Inflammatory macrophage (primary cell): Measurements from ENCODE around the gene TBC1D17.

Source experiments
- DNase-seq, 2 donors: peaks; one replicate each; pipeline ENCODE4 v3.0.0-alpha.2; 2020 to 2022
- total RNA-seq, 18 experiments: gene quantifications; one replicate each; lab custom pipeline; 2026; ENCODE audit warnings: mixed read lengths in 6 of 18, inconsistent platforms in 2 of 18; lab: John Stamatoyannopoulos, UW

TBC1D17 gene
- total RNA-seq = 3.4 to 16.9 (median 10.9) reads per million in 18 experiments

GRCh38 chr19:49877020-49877878, at the start of gene TBC1D17, which contains the start of gene AKT1S1:
Gene TBC1D17 (plus strand): TSS chr19:49877702. CDS start chr19:49877724, 22 bp downstream.
Gene AKT1S1 (minus strand): TSS chr19:49877355. CDS start chr19:49873295, 4,060 bp downstream.
- DNase-seq = peak; percentile 100

- DNase-seq = no peak
These were observed 48.3 kb upstream of the TBC1D17 start for GRCh38 chr19:49829200-49829599.

- no peak for DNase-seq
These were observed 47.8 kb upstream of the TBC1D17 start for GRCh38 chr19:49829721-49830120.

DNA sequence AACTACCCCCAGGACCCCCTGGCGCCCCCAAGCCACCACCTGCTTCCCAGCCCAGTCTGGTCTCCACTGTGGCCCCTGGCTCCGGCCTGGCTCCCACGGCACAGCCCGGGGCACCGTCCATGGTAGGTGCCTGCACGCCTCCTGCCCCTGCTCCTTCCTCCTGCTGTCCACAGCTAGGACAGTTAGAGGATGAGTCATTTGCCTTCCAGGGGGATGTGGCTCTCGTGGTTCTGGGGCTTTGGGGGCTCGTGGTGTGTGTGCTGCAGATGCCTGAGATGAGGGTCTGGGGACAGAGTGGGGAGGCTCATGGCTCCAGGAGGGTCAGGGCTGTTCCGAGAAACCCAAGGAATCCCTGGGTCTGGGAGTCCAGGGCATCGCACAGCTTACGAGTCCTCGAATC, 46.7 kb upstream of the TBC1D17 start:
- no peak for DNase-seq

DNA sequence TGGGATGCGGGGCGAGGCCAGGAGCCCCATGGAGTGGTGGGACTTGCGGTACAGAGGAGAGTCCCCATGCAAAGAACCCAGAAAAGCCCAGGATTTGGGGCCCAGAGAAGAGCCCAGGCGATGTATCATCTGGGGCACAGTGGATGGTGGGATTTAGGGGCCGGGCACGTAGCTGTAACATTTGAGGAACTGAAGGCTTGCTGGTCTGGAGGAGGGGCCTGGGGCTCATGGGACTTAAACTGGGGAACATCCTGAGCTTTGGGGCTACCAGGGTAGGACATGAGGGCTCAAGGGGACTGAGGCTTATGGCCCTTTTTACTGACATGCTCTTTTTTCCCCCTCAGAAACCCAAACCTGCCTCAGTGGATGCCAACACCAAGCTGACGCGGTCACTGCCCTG, 45.9 kb upstream of the TBC1D17 start:
- DNase-seq = no peak

- DNase-seq = peak in 1 of 2 donors; percentile 20
These were observed 44.9 kb upstream of the TBC1D17 start for GRCh38 chr19:49832556-49832955.

DNA sequence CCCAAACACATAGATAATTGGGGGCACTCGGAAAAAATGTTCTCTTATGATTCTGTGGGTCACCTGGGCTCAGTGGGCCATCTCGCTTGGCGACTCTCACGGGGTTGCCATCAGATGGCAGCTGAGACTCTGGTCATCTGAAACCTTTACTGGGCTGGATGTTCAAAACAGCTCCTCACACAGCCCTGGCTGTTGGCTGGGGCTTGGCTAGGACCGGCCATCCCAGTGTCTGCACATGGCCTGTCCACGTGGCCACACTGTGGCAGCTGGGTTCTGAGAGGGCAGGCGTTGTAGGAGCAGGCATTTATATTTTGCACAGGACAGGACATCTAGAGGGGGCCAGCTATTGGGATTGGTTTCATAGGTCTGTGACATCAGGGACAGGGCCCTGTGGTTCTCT, 43.9 kb upstream of the TBC1D17 start:
- DNase-seq = no peak

- DNase-seq = no peak
These were observed 41.9 kb upstream of the TBC1D17 start for GRCh38 chr19:49835562-49835961.

DNA sequence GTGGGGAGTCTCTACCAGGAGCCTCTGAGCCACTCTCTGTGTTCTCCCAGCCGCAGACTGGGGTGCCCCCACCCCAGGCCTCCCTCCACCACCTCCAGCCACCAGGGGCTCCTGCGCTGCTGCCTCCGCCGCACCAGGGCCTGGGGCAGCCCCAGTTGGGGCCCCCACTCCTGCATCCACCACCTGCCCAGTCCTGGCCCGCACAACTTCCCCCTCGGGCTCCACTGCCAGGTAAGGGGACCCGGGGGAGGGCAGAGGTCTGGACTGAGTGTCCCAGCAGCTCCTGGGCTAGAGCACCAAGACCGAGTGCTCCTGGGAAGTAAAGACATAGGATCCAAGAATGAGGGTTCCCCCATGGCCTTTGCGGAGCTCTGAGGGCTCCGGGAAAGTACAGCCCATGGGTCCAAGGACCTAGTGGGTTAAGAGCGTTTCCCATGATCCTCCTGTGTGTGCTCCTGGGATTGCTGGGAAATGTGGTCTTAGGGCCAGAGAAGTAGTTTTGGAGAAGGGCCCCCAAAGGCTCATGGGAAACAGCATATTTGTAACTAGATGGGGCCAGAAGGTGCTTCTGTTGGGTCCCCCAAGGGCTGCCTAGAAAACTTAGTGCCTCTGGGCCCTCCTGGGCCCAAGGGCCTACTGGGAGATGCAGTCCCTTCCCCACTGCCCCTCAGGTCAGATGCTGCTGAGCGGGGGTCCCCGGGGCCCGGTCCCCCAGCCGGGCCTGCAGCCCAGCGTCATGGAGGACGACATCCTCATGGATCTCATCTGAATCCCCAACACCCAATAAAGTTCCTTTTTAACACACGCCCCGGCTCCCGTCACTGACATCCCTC, 41.1 kb upstream of the TBC1D17 start:
- no peak for DNase-seq

DNA sequence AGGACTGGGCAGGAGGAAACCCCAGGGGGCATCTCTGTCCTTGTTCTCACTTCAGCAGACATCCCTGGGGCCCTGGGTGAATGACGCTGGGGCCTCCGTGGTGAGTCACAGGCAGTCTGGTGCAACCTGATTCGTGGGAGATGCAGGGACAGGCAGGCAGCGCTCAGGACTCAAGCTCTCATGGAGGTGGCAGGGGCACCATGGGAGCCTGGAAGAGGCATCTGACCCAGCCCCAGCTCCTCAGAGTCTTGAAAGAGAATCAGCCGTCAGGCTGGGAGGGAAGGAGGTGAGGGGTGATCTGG, 40.5 kb upstream of the TBC1D17 start:
- no peak for DNase-seq

- no peak for DNase-seq
These were observed 40.1 kb upstream of the TBC1D17 start for GRCh38 chr19:49837425-49837824.

DNA sequence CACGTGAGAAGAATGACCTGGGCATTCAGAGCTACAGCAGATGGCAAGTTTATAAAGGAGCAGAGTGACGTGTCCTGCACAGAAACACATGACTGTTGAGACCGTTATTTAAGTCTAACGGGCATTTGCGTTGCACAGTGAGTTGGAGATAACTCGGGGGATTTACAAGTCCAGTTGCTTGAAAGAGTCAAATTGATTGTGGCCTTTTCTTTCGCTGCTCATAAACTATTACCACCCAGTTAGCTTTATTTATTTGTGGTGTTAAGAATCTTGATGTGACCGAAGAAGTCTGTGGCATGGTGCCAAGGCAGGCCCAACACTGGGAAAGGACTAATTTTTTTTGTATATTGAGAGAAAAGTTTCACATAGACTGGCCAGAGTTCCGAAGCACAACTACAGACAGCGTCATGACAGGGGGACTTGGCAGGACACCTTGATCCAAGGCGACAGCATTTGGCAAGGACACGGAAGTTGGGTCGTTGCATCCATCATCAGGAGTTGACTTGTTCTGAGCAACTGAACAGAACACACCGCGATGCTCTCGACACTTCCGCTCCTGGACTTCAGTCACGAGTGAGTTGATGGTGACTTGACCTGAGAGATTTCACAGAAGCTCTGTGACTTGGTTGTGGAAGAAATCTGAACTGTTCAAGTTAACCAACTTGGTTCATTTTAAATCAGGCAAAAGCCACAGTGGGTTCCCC, 38.5 kb upstream of the TBC1D17 start:
- DNase-seq = no peak

DNA sequence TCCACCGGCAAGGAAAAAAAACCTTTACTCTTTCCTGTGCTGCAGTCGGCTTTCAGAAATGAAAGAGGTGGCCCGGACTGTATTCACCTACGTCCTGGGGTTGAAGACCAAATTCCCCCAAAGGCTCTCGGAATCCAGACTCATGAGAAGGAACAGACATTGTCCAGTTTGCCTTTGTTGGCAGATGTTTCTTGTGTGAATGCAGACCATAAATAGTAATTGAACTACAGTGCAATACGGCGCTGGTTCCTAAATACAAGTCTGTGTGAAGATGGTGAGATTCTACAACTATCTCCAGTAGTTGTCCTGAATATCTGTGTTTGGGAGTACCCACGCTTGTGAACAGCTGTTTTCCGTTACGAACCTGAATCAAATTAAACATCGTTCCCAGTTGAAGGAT, 37.8 kb upstream of the TBC1D17 start:
- DNase-seq = no peak

DNA sequence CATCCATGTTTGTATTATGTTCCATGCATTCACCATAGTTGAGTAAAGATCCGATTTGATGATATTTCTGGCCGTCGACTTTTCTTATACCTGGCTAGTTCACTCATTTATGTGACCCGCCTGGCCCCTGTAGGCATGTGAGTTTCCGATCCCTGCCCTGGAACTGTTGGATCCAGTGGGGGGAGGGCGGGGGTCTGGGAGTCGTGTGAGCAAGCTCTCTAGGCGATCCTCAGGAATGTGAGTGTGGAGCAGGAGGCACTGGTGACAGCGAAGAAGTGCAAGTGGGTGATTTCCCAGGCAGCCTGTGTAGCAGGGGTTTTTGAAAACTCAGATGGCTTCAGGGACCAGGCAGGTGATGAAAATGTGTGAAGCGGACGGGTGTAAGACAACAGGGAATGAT, 37.2 kb upstream of the TBC1D17 start:
- DNase-seq = no peak

- no peak for DNase-seq
These were observed 36.7 kb upstream of the TBC1D17 start for GRCh38 chr19:49840736-49841249.

DNA sequence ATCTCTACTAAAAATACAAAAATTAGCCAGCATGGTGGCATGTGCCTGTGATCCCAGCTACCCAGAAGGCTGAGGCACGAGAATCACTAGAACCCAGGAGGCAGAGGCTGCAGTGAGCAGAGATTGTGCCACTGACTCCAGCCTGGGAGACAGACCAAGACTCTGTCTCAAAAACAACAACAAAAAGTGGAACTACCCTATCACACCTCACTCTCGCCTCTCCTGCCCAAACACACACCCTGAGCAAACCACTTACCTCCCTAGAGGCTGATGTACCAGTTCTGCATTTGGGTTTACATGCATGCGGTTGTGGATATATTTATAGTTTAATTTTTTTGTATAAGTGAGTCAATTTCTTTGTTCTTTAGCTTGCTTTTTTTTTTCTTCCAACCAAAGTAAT, 34.2 kb upstream of the TBC1D17 start:
- no peak for DNase-seq

- DNase-seq = peak; percentile 36 to 54
These were observed 33.1 kb upstream of the TBC1D17 start for GRCh38 chr19:49844138-49845095.

GRCh38 chr19:49845414-49845813, 32.1 kb upstream of the TBC1D17 start:
- no peak for DNase-seq

- no peak for DNase-seq
These were observed 31.1 kb upstream of the TBC1D17 start for GRCh38 chr19:49846408-49846807.

- DNase-seq = peak; percentile 72 to 74
These were observed 29.5 kb upstream of the TBC1D17 start for GRCh38 chr19:49847731-49848696.
